NCI-H345 (cell line): ENCODE measurements around the gene CXXC5.
"Not testable (repeated sequence)": the region's sequence is repeated elsewhere in the genome, so short reads cannot be mapped to it uniquely, and the experiment has no call there.

Source experiments
- DNase-seq: peaks from one replicate; lab custom pipeline; 2025; lab: John Stamatoyannopoulos, UW

The CXXC5 gene

GRCh38 chr5:139648205-139649081 lies at the start of gene CXXC5:
TSS of gene CXXC5 (plus strand) at chr5:139648349. CDS start at chr5:139680524, 32,175 bp downstream.
- peak; percentile 83 for DNase-seq

- not testable (repeated sequence) for DNase-seq
Observed at GRCh38 chr5:139598601-139598965, 49.6 kb upstream of the CXXC5 start.

- no peak for DNase-seq
Observed at GRCh38 chr5:139600336-139600949, 47.7 kb upstream of the CXXC5 start.

- DNase-seq: no peak
Observed at GRCh38 chr5:139601429-139601828, 46.7 kb upstream of the CXXC5 start.

- DNase-seq: not testable (repeated sequence)
Observed at GRCh38 chr5:139601948-139602347, 46.2 kb upstream of the CXXC5 start.

GRCh38 chr5:139605887-139606286 lies 42.3 kb upstream of the CXXC5 start:
- DNase-seq: no peak

GRCh38 chr5:139611703-139612584 lies 36.2 kb upstream of the CXXC5 start:
- DNase-seq: no peak

GRCh38 chr5:139619861-139620260 lies 28.3 kb upstream of the CXXC5 start:
- DNase-seq: no peak

GRCh38 chr5:139625398-139625797 lies 22.8 kb upstream of the CXXC5 start:
- DNase-seq: not testable (repeated sequence)

GRCh38 chr5:139630855-139631254 lies 17.3 kb upstream of the CXXC5 start:
- no peak for DNase-seq

GRCh38 chr5:139631520-139632165 lies 16.5 kb upstream of the CXXC5 start:
- DNase-seq: no peak

GRCh38 chr5:139633295-139634027 lies 14.7 kb upstream of the CXXC5 start:
- peak; percentile 78 for DNase-seq

GRCh38 chr5:139634028-139634325 lies 14.2 kb upstream of the CXXC5 start:
- DNase-seq: no peak

GRCh38 chr5:139634541-139634940 lies 13.6 kb upstream of the CXXC5 start:
- DNase-seq: no peak

GRCh38 chr5:139635191-139635590 lies 13.0 kb upstream of the CXXC5 start:
- no peak for DNase-seq

GRCh38 chr5:139635606-139636206 lies 12.4 kb upstream of the CXXC5 start:
- DNase-seq: peak; percentile 71

- peak; percentile 53 for DNase-seq
Observed at GRCh38 chr5:139636207-139636792, 11.8 kb upstream of the CXXC5 start.

- no peak for DNase-seq
Observed at GRCh38 chr5:139636975-139637408, 11.2 kb upstream of the CXXC5 start.

GRCh38 chr5:139637438-139638089 lies 10.6 kb upstream of the CXXC5 start:
- peak; percentile 86 for DNase-seq
